Fibroblast of the aortic adventitia (primary cell): ENCODE results near the gene NISCH. TPM values are rescaled to one million over a fixed set of nuclear protein-coding genes. Genes with fewer than 3 reads are reported as not detected.

Source experiments
- DNase-seq: peaks from one replicate; pipeline ENCODE4 v3.0.0-alpha.2; 2010; ENCODE audit warnings: low read depth
- H3K4me3 ChIP-seq: 2 replicates; pipeline ENCODE4 v1.5.1; 2011; ENCODE audit warnings: low read depth, mild to moderate bottlenecking, control low read depth, low read length, moderate library complexity
- CTCF ChIP-seq: IDR thresholded peaks from 2 replicates; pipeline ENCODE4 v1.5.1; 2011; ENCODE audit warnings: mild to moderate bottlenecking, low read length, control low read depth, inconsistent platforms; ENCODE audit not compliant: insufficient read depth
- total RNA-seq: library from RNA; depleted of rRNA; stranded (reverse); fragments of >200 nt; gene quantifications from 2 replicates; pipeline ENCODE4 v1.2.3, GENCODE V29; 2012; ENCODE audit warnings: low replicate concordance

The NISCH gene
- total RNA-seq, 1 donor: 52.7 TPM

DNA sequence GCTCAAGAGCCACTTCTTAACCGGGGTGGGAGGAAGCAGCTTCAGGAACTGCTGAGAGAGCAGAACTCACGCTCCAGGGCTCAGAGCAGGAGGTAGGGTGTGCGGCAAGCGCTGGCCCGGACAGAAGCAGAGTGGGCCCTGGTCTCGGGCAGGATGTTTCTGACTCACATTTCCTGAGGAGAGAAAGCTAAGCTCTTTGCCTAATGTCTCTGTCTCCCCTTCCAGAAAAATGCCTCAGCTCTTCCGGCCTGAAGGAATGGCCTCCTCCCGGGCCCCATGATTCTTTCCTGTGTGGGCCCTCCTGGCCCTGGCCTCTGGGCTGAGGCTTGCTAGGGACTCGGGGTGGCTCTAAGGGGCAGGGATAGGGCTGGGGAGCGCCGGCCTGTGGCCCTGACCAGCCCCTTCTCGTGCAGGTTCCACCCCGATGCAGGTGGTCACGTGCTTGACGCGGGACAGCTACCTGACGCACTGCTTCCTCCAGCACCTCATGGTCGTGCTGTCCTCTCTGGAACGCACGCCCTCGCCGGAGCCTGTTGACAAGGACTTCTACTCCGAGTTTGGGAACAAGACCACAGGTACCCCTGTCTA lies 35.6 kb downstream of the NISCH start:
- TF ChIP-seq CTCF: no peak
- H3K4me3 ChIP-seq: no peak overlapping the region
- no peak for DNase-seq

- no peak for DNase-seq
- TF ChIP-seq CTCF: no peak
- no peak overlapping the region for H3K4me3 ChIP-seq
Measured at GRCh38 chr3:52492059-52492458, 36.7 kb downstream of the NISCH start.

GRCh38 chr3:52493232-52494017 lies 38.0 kb downstream of the NISCH start:
- no peak for DNase-seq
- H3K4me3 ChIP-seq: no peak overlapping the region
- no peak for TF ChIP-seq CTCF

- no peak overlapping the region for H3K4me3 ChIP-seq
- no peak for DNase-seq
- no peak for TF ChIP-seq CTCF
Measured at GRCh38 chr3:52494445-52494844, 39.0 kb downstream of the NISCH start.

DNA sequence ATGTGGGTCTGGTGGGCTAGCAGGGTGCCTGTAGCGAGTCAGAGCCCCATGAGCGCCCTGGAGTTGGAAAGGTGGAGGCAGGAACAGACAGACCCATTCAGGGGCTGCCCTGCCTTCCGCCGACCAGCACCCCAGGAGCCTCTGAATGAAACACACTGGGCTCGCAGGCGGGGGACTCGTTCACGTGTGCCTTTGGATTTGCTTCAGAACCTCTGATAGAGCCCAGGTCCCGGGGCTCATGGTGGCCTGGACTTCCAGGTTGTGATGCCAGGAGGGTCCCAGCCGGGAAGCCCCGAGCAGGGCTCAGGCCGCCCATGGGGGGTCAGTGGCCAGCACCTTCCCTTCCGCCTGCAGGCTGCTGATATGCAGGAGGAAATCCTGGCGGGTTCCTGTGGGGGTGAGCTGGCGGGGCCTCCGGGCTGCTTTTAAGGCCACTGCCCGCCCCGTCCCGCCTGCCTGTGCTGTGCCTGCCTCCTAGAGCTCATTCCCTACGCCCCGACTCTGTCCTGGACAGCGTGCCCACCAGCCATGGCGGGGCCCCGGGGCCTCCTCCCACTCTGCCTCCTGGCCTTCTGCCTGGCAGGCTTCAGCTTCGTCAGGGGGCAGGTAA lies 39.6 kb downstream of the NISCH start, which contains the start of gene STAB1:
STAB1 (plus strand) TSS at position 453 of the 610 bp plus-strand sequence; CDS start at position 529, 76 bp downstream.
- no peak within 1 kb of the TSS for H3K4me3 ChIP-seq
- no peak for TF ChIP-seq CTCF
- no peak for DNase-seq

DNA sequence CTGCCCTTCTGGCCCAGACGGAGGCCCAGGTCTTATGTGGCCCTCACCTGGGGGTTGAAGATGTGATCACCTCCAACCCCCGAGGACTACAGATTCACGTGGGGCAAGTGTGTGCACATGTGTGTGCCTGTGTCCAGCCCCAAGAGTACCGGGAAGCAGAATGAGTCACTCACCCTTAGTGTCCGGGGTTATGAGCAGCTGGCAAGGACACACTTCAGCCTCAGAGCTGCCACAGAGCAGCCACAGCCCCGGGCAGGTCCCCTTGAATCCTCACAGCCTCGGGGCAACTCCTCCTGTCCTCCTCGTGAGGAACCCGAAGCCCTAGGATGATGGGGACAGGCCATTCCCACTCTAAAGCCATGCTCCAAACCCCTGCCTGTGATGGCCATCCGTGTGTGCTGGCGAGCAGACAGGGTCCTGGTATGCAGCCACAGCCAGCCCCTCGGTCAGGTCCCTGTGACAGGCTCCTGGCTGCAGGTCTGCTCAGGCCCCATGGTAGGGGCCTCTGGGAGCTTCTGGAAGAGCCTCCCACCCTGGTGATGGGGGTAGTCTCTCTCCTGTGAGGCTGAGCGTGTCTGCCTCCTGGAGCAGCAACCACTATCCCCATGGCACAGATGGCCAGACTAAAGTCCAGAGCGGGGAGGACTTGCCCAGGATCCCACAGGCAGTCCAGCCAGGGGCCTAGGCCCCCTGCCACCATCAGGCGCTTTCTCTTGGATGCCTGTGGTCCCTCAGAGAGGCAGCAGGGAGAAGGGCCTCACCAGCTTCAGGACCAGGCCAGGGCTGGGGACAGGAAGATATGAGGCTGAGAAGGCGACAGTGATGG lies 40.6 kb downstream of the NISCH start:
- DNase-seq: peak; percentile 54
- no peak overlapping the region for H3K4me3 ChIP-seq
- TF ChIP-seq CTCF: no peak
